ENCODE results near the gene TSPAN7. TPM values are rescaled to one million over a fixed set of nuclear protein-coding genes. Genes with fewer than 3 reads are reported as not detected.

TSPAN7 gene
- total RNA-seq, 1 donor from 2014 or later: not detected

GRCh38 chrX:38662640-38663039 lies 101.3 kb downstream of the TSPAN7 start:
- Mint-ChIP-seq H3K9me3 (no peaks in the 10 kb centered on the region), H3K4me3 (no peak overlapping the region)
- intact Hi-C loops (cut with micrococcal nuclease): no loop called here

GRCh38 chrX:38664285-38664684 lies 102.9 kb downstream of the TSPAN7 start:
- Mint-ChIP-seq H3K9me3 (no peaks in the 10 kb centered on the region), H3K36me3 (ENCODE audit: low read depth) (no peaks in the 10 kb centered on the region), H3K4me1 (no peaks in the 10 kb centered on the region), H3K27ac (no peak overlapping the region), H3K27me3 (peaks cover 3% of the 10 kb centered on the region), H3K4me3 (no peak overlapping the region)
- intact Hi-C loops (cut with micrococcal nuclease): no loop called here
- DNase-seq: peak; percentile 57

More at GRCh38 chrX:38662640-38663039, 101.3 kb downstream of the TSPAN7 start:
- peaks cover 5% of the 10 kb centered on the region for H3K27me3 Mint-ChIP-seq
- no peaks in the 10 kb centered on the region for H3K4me1 Mint-ChIP-seq
- no peak for DNase-seq
- no peaks in the 10 kb centered on the region for H3K36me3 Mint-ChIP-seq (ENCODE audit: low read depth)
- no peak overlapping the region for H3K27ac Mint-ChIP-seq

GRCh38 chrX:38666909-38667308 lies 105.6 kb downstream of the TSPAN7 start:
- DNase-seq: no peak
- intact Hi-C loops (cut with micrococcal nuclease): no loop called here
- Mint-ChIP-seq H3K36me3 (ENCODE audit: low read depth) (no peaks in the 10 kb centered on the region), H3K4me3 (no peak overlapping the region), H3K27ac (no peak overlapping the region), H3K4me1 (peaks cover 3% of the 10 kb centered on the region), H3K27me3 (peaks cover 3% of the 10 kb centered on the region), H3K9me3 (no peaks in the 10 kb centered on the region)

GRCh38 chrX:38668771-38669170 lies 107.4 kb downstream of the TSPAN7 start:
- Mint-ChIP-seq H3K4me3 (no peak overlapping the region), H3K4me1 (peaks cover 3% of the 10 kb centered on the region), H3K27ac (no peak overlapping the region), H3K27me3 (no peaks in the 10 kb centered on the region), H3K36me3 (ENCODE audit: low read depth) (no peaks in the 10 kb centered on the region), H3K9me3 (no peaks in the 10 kb centered on the region)
- no peak for DNase-seq
- intact Hi-C loops (cut with micrococcal nuclease): no loop called here

- Mint-ChIP-seq H3K27ac (no peak overlapping the region), H3K9me3 (no peaks in the 10 kb centered on the region), H3K4me1 (peaks cover 3% of the 10 kb centered on the region), H3K36me3 (ENCODE audit: low read depth) (no peaks in the 10 kb centered on the region), H3K4me3 (no peak overlapping the region), H3K27me3 (no peaks in the 10 kb centered on the region)
- intact Hi-C loops (cut with micrococcal nuclease): no loop called here
- DNase-seq: peak; percentile 56
Observed at GRCh38 chrX:38669428-38669827, 108.1 kb downstream of the TSPAN7 start.

- Mint-ChIP-seq H3K27me3 (no peaks in the 10 kb centered on the region), H3K27ac (no peak overlapping the region), H3K4me1 (peaks cover 7% of the 10 kb centered on the region), H3K36me3 (ENCODE audit: low read depth) (no peaks in the 10 kb centered on the region), H3K9me3 (no peaks in the 10 kb centered on the region), H3K4me3 (no peak overlapping the region)
- DNase-seq: no peak
- intact Hi-C loops (cut with micrococcal nuclease): no loop called here
Observed at GRCh38 chrX:38672646-38673045, 111.3 kb downstream of the TSPAN7 start.

GRCh38 chrX:38675856-38676255 lies 114.5 kb downstream of the TSPAN7 start:
- Mint-ChIP-seq H3K27ac (no peak overlapping the region), H3K4me3 (no peak overlapping the region), H3K27me3 (peaks cover 1% of the 10 kb centered on the region), H3K36me3 (ENCODE audit: low read depth) (no peaks in the 10 kb centered on the region), H3K9me3 (no peaks in the 10 kb centered on the region), H3K4me1 (peaks cover 5% of the 10 kb centered on the region)
- intact Hi-C loops (cut with micrococcal nuclease): no loop called here
- DNase-seq: no peak

GRCh38 chrX:38678183-38678582 lies 116.8 kb downstream of the TSPAN7 start:
- no peaks in the 10 kb centered on the region for H3K36me3 Mint-ChIP-seq (ENCODE audit: low read depth)
- no peak overlapping the region for H3K27ac Mint-ChIP-seq
- H3K4me3 Mint-ChIP-seq: no peak overlapping the region
- intact Hi-C loops (cut with micrococcal nuclease): no loop called here
- DNase-seq: no peak
- H3K9me3 Mint-ChIP-seq: no peaks in the 10 kb centered on the region
- H3K4me1 Mint-ChIP-seq: peaks cover 5% of the 10 kb centered on the region
- peaks cover 1% of the 10 kb centered on the region for H3K27me3 Mint-ChIP-seq

GRCh38 chrX:38678821-38679220 lies 117.5 kb downstream of the TSPAN7 start:
- peaks cover 1% of the 10 kb centered on the region for H3K27me3 Mint-ChIP-seq

GRCh38 chrX:38679695-38680094 lies 118.4 kb downstream of the TSPAN7 start:
- peaks cover 1% of the 10 kb centered on the region for H3K27me3 Mint-ChIP-seq
- no peak overlapping the region for H3K27ac Mint-ChIP-seq

More at GRCh38 chrX:38678821-38679220, 117.5 kb downstream of the TSPAN7 start:
- DNase-seq: no peak
- no peaks in the 10 kb centered on the region for H3K9me3 Mint-ChIP-seq
- H3K4me1 Mint-ChIP-seq: peaks cover 5% of the 10 kb centered on the region
- H3K4me3 Mint-ChIP-seq: no peak overlapping the region
- no peak overlapping the region for H3K27ac Mint-ChIP-seq
- intact Hi-C loops (cut with micrococcal nuclease): no loop called here
- H3K36me3 Mint-ChIP-seq (ENCODE audit: low read depth): no peaks in the 10 kb centered on the region

GRCh38 chrX:38682095-38682494 lies 120.8 kb downstream of the TSPAN7 start:
- DNase-seq: no peak
- Mint-ChIP-seq H3K36me3 (ENCODE audit: low read depth) (no peaks in the 10 kb centered on the region), H3K27ac (no peak overlapping the region), H3K4me1 (peaks cover 2% of the 10 kb centered on the region), H3K9me3 (no peaks in the 10 kb centered on the region), H3K4me3 (no peak overlapping the region), H3K27me3 (peaks cover 1% of the 10 kb centered on the region)
- intact Hi-C loops (cut with micrococcal nuclease): no loop called here

More at GRCh38 chrX:38679695-38680094, 118.4 kb downstream of the TSPAN7 start:
- H3K4me3 Mint-ChIP-seq: no peak overlapping the region
- no peak for DNase-seq
- H3K4me1 Mint-ChIP-seq: peaks cover 5% of the 10 kb centered on the region
- no peaks in the 10 kb centered on the region for H3K36me3 Mint-ChIP-seq (ENCODE audit: low read depth)
- intact Hi-C loops (cut with micrococcal nuclease): no loop called here
- H3K9me3 Mint-ChIP-seq: no peaks in the 10 kb centered on the region

GRCh38 chrX:38692961-38693360 lies 131.6 kb downstream of the TSPAN7 start:
- Mint-ChIP-seq H3K27ac (no peak overlapping the region), H3K4me3 (no peak overlapping the region), H3K4me1 (no peaks in the 10 kb centered on the region), H3K36me3 (ENCODE audit: low read depth) (peaks cover 1% of the 10 kb centered on the region), H3K27me3 (peaks cover 2% of the 10 kb centered on the region), H3K9me3 (no peaks in the 10 kb centered on the region)
- no peak for DNase-seq
- intact Hi-C loops (cut with micrococcal nuclease): no loop called here

- H3K4me3 Mint-ChIP-seq: no peak overlapping the region
- no peaks in the 10 kb centered on the region for H3K9me3 Mint-ChIP-seq
- no peaks in the 10 kb centered on the region for H3K4me1 Mint-ChIP-seq
- intact Hi-C loops (cut with micrococcal nuclease): no loop called here
- peaks cover 1% of the 10 kb centered on the region for H3K36me3 Mint-ChIP-seq (ENCODE audit: low read depth)
- no peak overlapping the region for H3K27ac Mint-ChIP-seq
- no peak for DNase-seq
- no peaks in the 10 kb centered on the region for H3K27me3 Mint-ChIP-seq
Observed at GRCh38 chrX:38694394-38694793, 133.1 kb downstream of the TSPAN7 start.

GRCh38 chrX:38697461-38697860 lies 136.1 kb downstream of the TSPAN7 start:
- H3K27me3 Mint-ChIP-seq: no peaks in the 10 kb centered on the region
- H3K36me3 Mint-ChIP-seq (ENCODE audit: low read depth): peaks cover 1% of the 10 kb centered on the region
- H3K9me3 Mint-ChIP-seq: no peaks in the 10 kb centered on the region
- no peak overlapping the region for H3K27ac Mint-ChIP-seq
- peaks cover 2% of the 10 kb centered on the region for H3K4me1 Mint-ChIP-seq
- no peak for DNase-seq
- intact Hi-C loops (cut with micrococcal nuclease): no loop called here
- no peak overlapping the region for H3K4me3 Mint-ChIP-seq

GRCh38 chrX:38699121-38699520 lies 137.8 kb downstream of the TSPAN7 start:
- no peak overlapping the region for H3K4me3 Mint-ChIP-seq
- H3K27ac Mint-ChIP-seq: no peak overlapping the region
- no peaks in the 10 kb centered on the region for H3K27me3 Mint-ChIP-seq

More at GRCh38 chrX:38699121-38699520, 137.8 kb downstream of the TSPAN7 start:
- no peaks in the 10 kb centered on the region for H3K36me3 Mint-ChIP-seq (ENCODE audit: low read depth)
- no peaks in the 10 kb centered on the region for H3K9me3 Mint-ChIP-seq
- intact Hi-C loops (cut with micrococcal nuclease): no loop called here
- peaks cover 2% of the 10 kb centered on the region for H3K4me1 Mint-ChIP-seq
- DNase-seq: no peak
